Neuronal stem cell (in vitro differentiated cells): ENCODE measurements around the gene DYNLT4.
A peak's percentile ranks its signal among the peaks of the same experiment; 100 is the strongest.

Source experiments
- DNase-seq: peaks from one replicate; pipeline ENCODE4 v3.0.0-alpha.2; 2013; ENCODE audit warnings: low spot score
- H2AFZ ChIP-seq: one replicate; pipeline ENCODE4 v1.6.1; 2013; ENCODE audit warnings: mild to moderate bottlenecking, low read length, inconsistent platforms
- H2AK5ac ChIP-seq: 2 replicates; pipeline ENCODE4 v1.6.1; 2013; ENCODE audit warnings: low read depth, mild to moderate bottlenecking, inconsistent platforms, low read length, moderate library complexity, mixed read lengths
- H2BK120ac ChIP-seq: 2 replicates; pipeline ENCODE4 v1.6.1; 2013; ENCODE audit warnings: low read depth, mild to moderate bottlenecking, inconsistent platforms, low read length, moderate library complexity, mixed read lengths
- H2BK12ac ChIP-seq: one replicate; pipeline ENCODE4 v1.6.1; 2013; ENCODE audit warnings: low read length, inconsistent platforms
- H2BK15ac ChIP-seq: 2 replicates; pipeline ENCODE4 v1.6.1; 2013; ENCODE audit warnings: mild to moderate bottlenecking, low read length, inconsistent platforms, mixed read lengths
- H2BK5ac ChIP-seq: one replicate; pipeline ENCODE4 v1.6.1; 2013; ENCODE audit warnings: inconsistent platforms, mild to moderate bottlenecking, low read length, moderate library complexity
- H3K14ac ChIP-seq: one replicate; pipeline ENCODE4 v1.6.1; 2013; ENCODE audit warnings: low read length, inconsistent platforms
- H3K18ac ChIP-seq: 2 replicates; pipeline ENCODE4 v1.6.1; 2013; ENCODE audit warnings: low read length, inconsistent platforms
- H3K23ac ChIP-seq: 2 replicates; pipeline ENCODE4 v1.6.1; 2013; ENCODE audit warnings: low read depth, mild to moderate bottlenecking, mixed read lengths, low read length, inconsistent platforms; ENCODE audit not compliant: poor library complexity
- H3K27ac ChIP-seq: replicated peaks from 3 replicates; pipeline ENCODE4 v1.5.1; 2013; ENCODE audit warnings: low read length, inconsistent platforms
- H3K27me3 ChIP-seq, 3 experiments: 2 replicates each; pipeline ENCODE4 v1.6.1; 2013; ENCODE audit warnings: low read length in 3 of 3, mild to moderate bottlenecking in 2 of 3, inconsistent platforms in 1 of 3, low read depth in 1 of 3, mixed read lengths in 1 of 3, moderate library complexity in 1 of 3; ENCODE audit not compliant: control insufficient read depth in 3 of 3, insufficient read depth in 3 of 3
- H3K36me3 ChIP-seq, 2 donors: replicated peaks in 1 of 2; 2 replicates each; pipeline ENCODE4 v1.6.1; 2013; ENCODE audit warnings: low read length in 2 of 2; ENCODE audit not compliant: control insufficient read depth in 2 of 2, insufficient read depth in 2 of 2
- H3K4ac ChIP-seq: 2 replicates; pipeline ENCODE4 v1.6.1; 2013; ENCODE audit warnings: inconsistent platforms, mild to moderate bottlenecking, low read length, moderate library complexity
- H3K4me1 ChIP-seq, 2 donors: 1 replicate in 1 of 2; 2 replicates in 1 of 2; pipeline ENCODE4 v1.6.1; 2013; ENCODE audit warnings: low read length in 2 of 2, low read depth in 1 of 2; ENCODE audit not compliant: control insufficient read depth in 2 of 2, insufficient read depth in 1 of 2
- H3K4me2 ChIP-seq: one replicate; pipeline ENCODE4 v1.6.1; 2013; ENCODE audit warnings: mild to moderate bottlenecking, low read length, inconsistent platforms; ENCODE audit not compliant: insufficient read depth, poor library complexity, severe bottlenecking
- H3K4me3 ChIP-seq, 2 donors: 2 replicates each; pipeline ENCODE4 v1.5.1; 2013; ENCODE audit warnings: low read length in 2 of 2, mild to moderate bottlenecking in 2 of 2, inconsistent platforms in 1 of 2, moderate library complexity in 1 of 2
- H3K79me1 ChIP-seq: one replicate; pipeline ENCODE4 v1.6.1; 2013; ENCODE audit warnings: low read depth, mild to moderate bottlenecking, inconsistent platforms, low read length, moderate library complexity
- H3K9ac ChIP-seq: one replicate; pipeline ENCODE4 v1.6.1; 2013; ENCODE audit warnings: mild to moderate bottlenecking, low read depth, low read length, inconsistent platforms; ENCODE audit not compliant: poor library complexity
- H3K9me3 ChIP-seq, 2 donors: replicated peaks in 1 of 2; 2 replicates each; pipeline versions ENCODE3 to v1.6.1; 2013; ENCODE audit warnings: low read length in 2 of 2, mild to moderate bottlenecking in 2 of 2, inconsistent platforms in 1 of 2, low read depth in 1 of 2, mixed read lengths in 1 of 2, moderate library complexity in 1 of 2; ENCODE audit not compliant: control insufficient read depth in 2 of 2, insufficient read depth in 1 of 2
- H4K8ac ChIP-seq: one replicate; pipeline ENCODE4 v1.6.1; 2013; ENCODE audit warnings: low read depth, mild to moderate bottlenecking, inconsistent platforms, low read length, moderate library complexity
- H4K91ac ChIP-seq: one replicate; pipeline ENCODE4 v1.6.1; 2013; ENCODE audit warnings: low read length, low read depth, mild to moderate bottlenecking, inconsistent platforms; ENCODE audit not compliant: poor library complexity
- WGBS, 2 donors: extraction: QIAGEN DNeasy Blood & Tissue Kit; methylation state at CpG; one replicate each; pipeline ENCODE4 v1.1.7; 2013; ENCODE audit warnings: missing lambda C conversion rate in 2 of 2, mixed read lengths in 1 of 2; ENCODE audit not compliant: insufficient read length in 2 of 2, insufficient replicate concordance in 1 of 2; ENCODE audit errors: extremely low coverage in 2 of 2; 5-methylcytosine and 5-hydroxymethylcytosine counted together

DYNLT4 gene

GRCh38 chr1:44820328-44821239, 13.4 kb upstream of the DYNLT4 start:
- H3K36me3 ChIP-seq: peaks cover 0 to 4% of the 10 kb centered on the region in 2 donors
- H3K27me3 ChIP-seq: no peaks in the 10 kb centered on the region
- H2BK5ac ChIP-seq: peak overlapping the region; percentile 100
- peak overlapping the region; percentile 92 for H3K23ac ChIP-seq
- H3K79me1 ChIP-seq: peaks cover 4% of the 10 kb centered on the region
- H2BK120ac ChIP-seq: peak overlapping the region; percentile 98
- peak overlapping the region; percentile 87 for H2BK12ac ChIP-seq
- no peak overlapping the region for H4K8ac ChIP-seq
- H3K27ac ChIP-seq: peak overlapping the region; percentile 90
- H3K9me3 ChIP-seq: peaks cover 0 to 7% of the 10 kb centered on the region in 2 donors
- H3K14ac ChIP-seq: peak overlapping the region; percentile 94
- peak overlapping the region in 1 of 2 donors; percentile 66 for H3K4me3 ChIP-seq
- no peak overlapping the region for H2AFZ ChIP-seq
- H4K91ac ChIP-seq: no peak overlapping the region
- peak overlapping the region; percentile 94 for H2AK5ac ChIP-seq
- H2BK15ac ChIP-seq: peak overlapping the region; percentile 96
- H3K4me1 ChIP-seq: peaks cover 0 to 10% of the 10 kb centered on the region in 2 donors
- peak overlapping the region; percentile 89 for H3K9ac ChIP-seq
- H3K4me2 ChIP-seq: peak overlapping the region; percentile 84
- WGBS, 2 donors: no CpG with 5 or more reads among the region's 25 CpGs
- no peak for DNase-seq
- H3K18ac ChIP-seq: peak overlapping the region; percentile 100
- H3K4ac ChIP-seq: no peak overlapping the region

DNA sequence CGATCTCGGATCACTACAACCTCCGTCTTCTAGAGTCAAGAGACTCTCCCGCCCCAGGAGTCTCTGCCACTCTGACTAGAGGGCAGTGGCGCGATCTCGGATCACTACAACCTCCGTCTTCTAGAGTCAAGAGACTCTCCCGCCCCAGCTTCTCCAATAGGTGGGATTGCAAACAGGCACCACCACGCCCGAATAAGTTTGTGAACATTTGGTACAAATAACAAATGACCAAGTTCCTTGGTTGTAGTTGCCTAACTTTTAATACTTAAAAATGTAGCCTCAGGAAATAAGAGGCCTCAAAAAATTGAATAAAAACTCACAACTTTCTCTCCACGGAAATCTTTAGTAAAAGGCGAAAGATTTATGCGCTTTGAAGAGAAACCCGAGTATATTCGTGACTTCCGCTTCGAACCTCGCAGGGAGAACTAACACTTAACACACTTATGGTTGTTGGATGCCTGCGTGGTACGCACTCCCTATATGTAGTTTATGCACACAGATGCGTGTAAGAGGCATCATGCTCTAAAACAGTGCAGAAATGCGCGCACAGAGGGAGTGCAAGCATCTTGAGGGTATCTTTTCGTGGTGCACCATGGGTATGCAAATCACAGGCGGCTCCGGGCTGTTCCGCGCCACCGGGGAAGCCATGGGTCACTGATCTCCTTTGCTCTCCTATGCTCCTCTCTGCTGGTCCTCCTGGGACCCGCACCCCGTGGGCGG, 12.6 kb upstream of the DYNLT4 start:
- peak overlapping the region; percentile 100 for H3K18ac ChIP-seq
- no peak overlapping the region for H2AFZ ChIP-seq

GRCh38 chr1:44819196-44819607, 12.1 kb upstream of the DYNLT4 start:
- Histone ChIP-seq H2BK5ac (no peak overlapping the region), H3K79me1 (peaks cover 4% of the 10 kb centered on the region), H3K18ac (no peak overlapping the region), H2BK15ac (no peak overlapping the region), H2BK120ac (no peak overlapping the region), H3K27me3 (no peaks in the 10 kb centered on the region), H3K14ac (no peak overlapping the region), H4K8ac (no peak overlapping the region), H3K4ac (no peak overlapping the region), H2AFZ (no peak overlapping the region), H3K9me3 (peaks cover 0 to 7% of the 10 kb centered on the region in 2 donors), H3K27ac (peak overlapping the region; percentile 90), H3K23ac (no peak overlapping the region), H3K36me3 (peaks cover 0 to 13% of the 10 kb centered on the region in 2 donors), H4K91ac (no peak overlapping the region), H2AK5ac (no peak overlapping the region), H2BK12ac (no peak overlapping the region), H3K4me3 (no peak overlapping the region), H3K9ac (no peak overlapping the region), H3K4me2 (peak overlapping the region; percentile 51), H3K4me1 (peaks cover 0 to 10% of the 10 kb centered on the region in 2 donors)
- DNase-seq: no peak
- no CpG with 5 or more reads among the region's 13 CpGs for WGBS, 2 donors

More for the DNA sequence above, 12.6 kb upstream of the DYNLT4 start:
- Histone ChIP-seq H3K4me2 (peak overlapping the region; percentile 84), H3K36me3 (peaks cover 0 to 12% of the 10 kb centered on the region in 2 donors), H3K9ac (peak overlapping the region; percentile 89), H3K79me1 (peaks cover 4% of the 10 kb centered on the region), H3K4me1 (peaks cover 0 to 10% of the 10 kb centered on the region in 2 donors), H2BK12ac (peak overlapping the region; percentile 87), H3K14ac (peak overlapping the region; percentile 94), H2AK5ac (peak overlapping the region; percentile 94), H3K27ac (peak overlapping the region; percentile 90), H3K9me3 (peaks cover 0 to 7% of the 10 kb centered on the region in 2 donors), H3K23ac (peak overlapping the region; percentile 92), H2BK120ac (peak overlapping the region; percentile 98), H4K8ac (peak overlapping the region; percentile 93), H3K4me3 (peak overlapping the region in 1 of 2 donors; percentile 73), H4K91ac (peak overlapping the region; percentile 95), H2BK15ac (peak overlapping the region; percentile 96), H2BK5ac (peak overlapping the region; percentile 100), H3K27me3 (no peaks in the 10 kb centered on the region), H3K4ac (no peak overlapping the region)
- peak; percentile 78 for DNase-seq
- no CpG with 5 or more reads among the region's 33 CpGs for WGBS, 2 donors
